Measurements from ENCODE around the gene ASB15. TPM values are rescaled to one million over a fixed set of nuclear protein-coding genes. Genes with fewer than 3 reads are reported as not detected.

The ASB15 gene
- total RNA-seq, 1 donor from 2014 or later = not detected

DNA sequence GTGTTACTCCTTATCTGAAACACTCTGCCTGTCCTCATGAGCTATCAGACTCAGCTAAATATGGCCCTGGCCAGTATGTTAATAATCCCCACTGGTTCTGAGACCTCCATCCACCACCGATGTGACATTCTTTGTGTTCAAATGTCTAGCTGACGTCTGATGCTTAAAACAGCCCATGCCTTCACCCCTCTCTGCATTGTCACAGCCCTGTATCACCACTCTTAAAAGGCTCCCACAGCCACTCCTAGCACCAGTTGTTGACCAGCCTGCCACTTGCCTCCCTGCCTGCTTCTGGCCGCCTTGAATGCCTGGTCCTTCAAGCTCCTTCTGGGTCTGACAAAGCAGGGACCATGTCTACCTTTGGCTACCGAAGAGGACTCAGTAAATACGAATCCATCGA lies 54.0 kb downstream of the ASB15 start, which contains the start of gene LMOD2:
Gene LMOD2 (plus strand): TSS at position 253 of the 400 bp plus-strand sequence. CDS start 98 bp downstream, at position 351.
- Mint-ChIP-seq H3K36me3 (ENCODE audit: low read depth, unreplicated experiment) (no peaks in the 10 kb centered on the region), H3K27ac (ENCODE audit: unreplicated experiment) (no peak within 1 kb of the TSS), H3K4me1 (ENCODE audit: unreplicated experiment) (no peaks in the 10 kb centered on the region)

DNA sequence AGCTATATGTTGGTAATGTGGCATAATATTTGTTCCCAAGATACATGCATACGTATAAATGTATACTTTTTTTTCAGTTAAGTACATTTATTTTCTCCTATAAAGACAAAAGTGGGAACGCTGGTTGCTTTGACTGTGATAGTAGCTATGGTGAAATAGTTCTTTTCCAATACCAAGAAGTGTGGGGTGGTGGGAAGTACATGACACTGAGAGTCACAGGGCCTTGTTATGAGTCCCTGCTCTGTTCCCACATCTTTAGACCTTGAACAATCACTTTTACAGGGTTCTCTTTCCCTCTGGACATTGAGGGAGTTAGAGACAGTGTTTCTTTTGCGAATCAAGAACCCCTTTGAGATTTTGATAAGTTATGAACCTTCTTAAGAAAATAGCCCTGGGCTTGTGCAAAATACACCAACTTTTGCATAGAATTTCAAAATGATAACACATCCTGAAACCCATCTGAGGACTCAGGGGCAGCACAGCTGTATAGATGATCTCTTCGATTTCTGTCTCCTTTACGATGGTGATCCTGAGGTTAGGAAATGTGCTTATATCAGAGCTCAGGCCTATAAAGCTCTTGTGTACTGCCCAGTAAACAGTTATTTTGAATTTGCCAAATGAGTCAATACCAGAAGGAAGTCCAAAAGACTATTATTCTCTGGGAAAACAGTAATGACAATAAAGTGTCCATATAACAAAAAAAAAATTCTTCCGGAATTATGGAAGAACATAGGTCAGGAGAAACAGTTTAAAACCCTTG lies 55.1 kb downstream of the ASB15 start:
- Mint-ChIP-seq H3K27ac (ENCODE audit: unreplicated experiment) (no peak overlapping the region), H3K4me1 (ENCODE audit: unreplicated experiment) (no peaks in the 10 kb centered on the region), H3K9me3 (ENCODE audit: unreplicated experiment) (no peaks in the 10 kb centered on the region), H3K4me3 (ENCODE audit: unreplicated experiment) (no peak overlapping the region), H3K27me3 (ENCODE audit: unreplicated experiment) (peaks cover 8% of the 10 kb centered on the region), H3K36me3 (ENCODE audit: low read depth, unreplicated experiment) (no peaks in the 10 kb centered on the region)
- TF ChIP-seq, protein P1, sequence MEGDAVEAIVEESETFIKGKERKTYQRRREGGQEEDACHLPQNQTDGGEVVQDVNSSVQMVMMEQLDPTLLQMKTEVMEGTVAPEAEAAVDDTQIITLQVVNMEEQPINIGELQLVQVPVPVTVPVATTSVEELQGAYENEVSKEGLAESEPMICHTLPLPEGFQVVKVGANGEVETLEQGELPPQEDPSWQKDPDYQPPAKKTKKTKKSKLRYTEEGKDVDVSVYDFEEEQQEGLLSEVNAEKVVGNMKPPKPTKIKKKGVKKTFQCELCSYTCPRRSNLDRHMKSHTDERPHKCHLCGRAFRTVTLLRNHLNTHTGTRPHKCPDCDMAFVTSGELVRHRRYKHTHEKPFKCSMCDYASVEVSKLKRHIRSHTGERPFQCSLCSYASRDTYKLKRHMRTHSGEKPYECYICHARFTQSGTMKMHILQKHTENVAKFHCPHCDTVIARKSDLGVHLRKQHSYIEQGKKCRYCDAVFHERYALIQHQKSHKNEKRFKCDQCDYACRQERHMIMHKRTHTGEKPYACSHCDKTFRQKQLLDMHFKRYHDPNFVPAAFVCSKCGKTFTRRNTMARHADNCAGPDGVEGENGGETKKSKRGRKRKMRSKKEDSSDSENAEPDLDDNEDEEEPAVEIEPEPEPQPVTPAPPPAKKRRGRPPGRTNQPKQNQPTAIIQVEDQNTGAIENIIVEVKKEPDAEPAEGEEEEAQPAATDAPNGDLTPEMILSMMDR (IDR thresholded peaks at IDR 0.05; ENCODE audit: unreplicated experiment) = no peak
- DNase-seq (ENCODE audit: low spot score) = no peak

More for the DNA sequence above, 54.0 kb downstream of the ASB15 start, which contains the start of gene LMOD2:
- DNase-seq (ENCODE audit: low spot score) = no peak
- Mint-ChIP-seq H3K9me3 (ENCODE audit: unreplicated experiment) (no peaks in the 10 kb centered on the region), H3K4me3 (ENCODE audit: unreplicated experiment) (no peak within 1 kb of the TSS), H3K27me3 (ENCODE audit: unreplicated experiment) (peaks cover 8% of the 10 kb centered on the region)
- TF ChIP-seq, protein P1 (IDR thresholded peaks at IDR 0.05; ENCODE audit: unreplicated experiment) = no peak

DNA sequence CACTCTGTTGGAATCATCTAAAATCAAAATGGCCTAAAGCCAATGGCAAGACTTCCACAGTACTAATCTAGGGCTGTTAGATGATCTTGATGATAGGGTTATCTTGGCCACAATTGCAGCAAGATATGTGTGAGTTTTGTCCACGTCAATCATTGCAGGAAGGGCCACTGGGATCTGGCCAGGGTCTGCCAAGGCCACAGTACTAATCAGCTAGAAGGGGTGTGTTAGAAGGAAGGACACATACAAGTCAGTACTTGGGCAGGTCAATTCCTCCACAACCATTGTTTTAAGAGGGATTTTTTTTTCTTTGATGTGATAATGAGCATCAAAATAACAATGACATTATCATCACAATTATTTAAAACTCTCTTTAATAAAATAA lies 55.7 kb downstream of the ASB15 start:
- Mint-ChIP-seq H3K4me3 (ENCODE audit: unreplicated experiment) (no peak overlapping the region), H3K36me3 (ENCODE audit: low read depth, unreplicated experiment) (no peaks in the 10 kb centered on the region), H3K4me1 (ENCODE audit: unreplicated experiment) (no peaks in the 10 kb centered on the region), H3K27ac (ENCODE audit: unreplicated experiment) (no peak overlapping the region), H3K9me3 (ENCODE audit: unreplicated experiment) (no peaks in the 10 kb centered on the region), H3K27me3 (ENCODE audit: unreplicated experiment) (peaks cover 10% of the 10 kb centered on the region)
- no peak for DNase-seq (ENCODE audit: low spot score)
- TF ChIP-seq, protein P1 (IDR thresholded peaks at IDR 0.05; ENCODE audit: unreplicated experiment) = no peak

DNA sequence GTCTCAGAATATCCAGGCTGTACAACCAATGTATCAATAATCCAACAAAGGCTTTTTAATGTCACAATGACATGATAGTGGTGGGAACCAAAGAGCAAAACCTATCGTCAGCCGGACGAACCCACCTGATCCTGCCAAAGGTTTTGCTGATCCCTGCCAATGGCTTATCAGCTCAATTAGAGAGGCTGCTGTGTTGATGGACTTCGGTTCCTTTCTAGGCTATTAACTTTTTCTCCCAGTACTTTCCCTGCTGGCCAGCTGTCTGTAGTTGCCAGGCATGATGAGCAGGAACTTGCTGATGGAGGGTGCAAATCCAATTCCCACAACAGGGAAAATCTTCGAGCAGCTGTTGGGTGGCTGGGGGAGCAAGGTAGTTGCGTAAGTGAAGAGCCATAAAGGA lies 56.4 kb downstream of the ASB15 start:
- no peaks in the 10 kb centered on the region for H3K4me1 Mint-ChIP-seq (ENCODE audit: unreplicated experiment)
- no peaks in the 10 kb centered on the region for H3K36me3 Mint-ChIP-seq (ENCODE audit: low read depth, unreplicated experiment)
- peaks cover 12% of the 10 kb centered on the region for H3K27me3 Mint-ChIP-seq (ENCODE audit: unreplicated experiment)
- H3K4me3 Mint-ChIP-seq (ENCODE audit: unreplicated experiment) = no peak overlapping the region
- H3K27ac Mint-ChIP-seq (ENCODE audit: unreplicated experiment) = no peak overlapping the region
- no peak for DNase-seq (ENCODE audit: low spot score)
- TF ChIP-seq, protein P1 (IDR thresholded peaks at IDR 0.05; ENCODE audit: unreplicated experiment) = no peak
- no peaks in the 10 kb centered on the region for H3K9me3 Mint-ChIP-seq (ENCODE audit: unreplicated experiment)
